ENCODE data around the gene GPX8. TPM values are rescaled to one million over a fixed set of nuclear protein-coding genes. Genes with fewer than 3 reads are reported as not detected.

GPX8 gene
- total RNA-seq, 1 experiment from 2014 or later, result 37.2 TPM

GRCh38 chr5:55123365-55123764 lies 36.6 kb upstream of the GPX8 start:
- no peak overlapping the region for H3K4me3 Mint-ChIP-seq (ENCODE audit: unreplicated experiment)
- TF ChIP-seq CTCF (IDR thresholded peaks at IDR 0.05; ENCODE audit: unreplicated experiment), result no peak
- intact Hi-C loops (cut with micrococcal nuclease), result no loop called here
- H3K27me3 Mint-ChIP-seq (ENCODE audit: insufficient read depth, unreplicated experiment), result peaks cover 74% of the 10 kb centered on the region
- H3K9me3 Mint-ChIP-seq (ENCODE audit: unreplicated experiment), result no peaks in the 10 kb centered on the region
- POLR2A ChIA-PET, result interaction anchor here (0.9 kb wide), 1 partner anchor 580 kb away, joined by 4 read pairs; no protein-coding TSS in a partner anchor
- H3K4me1 Mint-ChIP-seq (ENCODE audit: insufficient read depth, unreplicated experiment), result no peaks in the 10 kb centered on the region
- no peaks in the 10 kb centered on the region for H3K36me3 Mint-ChIP-seq (ENCODE audit: insufficient read depth, unreplicated experiment)
- DNase-seq (ENCODE audit: unreplicated experiment), result no peak
- CTCF ChIA-PET, result no interaction called here
- H3K27ac Mint-ChIP-seq (ENCODE audit: low read depth, unreplicated experiment), result no peak overlapping the region
- no TSS peak for BruUV-seq (replicated peaks)

GRCh38 chr5:55134053-55134722 lies 25.8 kb upstream of the GPX8 start:
- Mint-ChIP-seq H3K27me3 (ENCODE audit: insufficient read depth, unreplicated experiment) (peaks cover 81% of the 10 kb centered on the region), H3K9me3 (ENCODE audit: unreplicated experiment) (no peaks in the 10 kb centered on the region), H3K36me3 (ENCODE audit: insufficient read depth, unreplicated experiment) (no peaks in the 10 kb centered on the region), H3K27ac (ENCODE audit: low read depth, unreplicated experiment) (no peak overlapping the region), H3K4me3 (ENCODE audit: unreplicated experiment) (no peak overlapping the region), H3K4me1 (ENCODE audit: insufficient read depth, unreplicated experiment) (no peaks in the 10 kb centered on the region)
- ChIA-PET POLR2A (interaction anchor here (0.6 kb wide), 1 partner anchor 223 kb away, joined by 3 read pairs; no protein-coding TSS in a partner anchor), CTCF (interaction anchor here (0.7 to 1.2 kb wide), 2 partner anchors 73 to 230 kb away, joined by 3 to 5 read pairs; no protein-coding TSS in a partner anchor)
- BruUV-seq (replicated peaks), result no TSS peak
- TF ChIP-seq CTCF (IDR thresholded peaks at IDR 0.05; ENCODE audit: unreplicated experiment), result no peak
- intact Hi-C loops (cut with micrococcal nuclease), result no loop called here
- DNase-seq (ENCODE audit: unreplicated experiment), result no peak

GRCh38 chr5:55136521-55136920 lies 23.4 kb upstream of the GPX8 start:
- intact Hi-C loops (cut with micrococcal nuclease), result no loop called here
- Mint-ChIP-seq H3K27ac (ENCODE audit: low read depth, unreplicated experiment) (no peak overlapping the region), H3K4me1 (ENCODE audit: insufficient read depth, unreplicated experiment) (no peaks in the 10 kb centered on the region), H3K4me3 (ENCODE audit: unreplicated experiment) (no peak overlapping the region), H3K9me3 (ENCODE audit: unreplicated experiment) (no peaks in the 10 kb centered on the region), H3K27me3 (ENCODE audit: insufficient read depth, unreplicated experiment) (peaks cover 62% of the 10 kb centered on the region), H3K36me3 (ENCODE audit: insufficient read depth, unreplicated experiment) (no peaks in the 10 kb centered on the region)
- CTCF ChIA-PET, result interaction anchor here (1.4 kb wide), 1 partner anchor 10 kb away, joined by 4 read pairs; no protein-coding TSS in a partner anchor
- no TSS peak for BruUV-seq (replicated peaks)
- POLR2A ChIA-PET, result interaction anchor here (0.6 kb wide), 1 partner anchor 393 kb away, joined by 3 read pairs; no protein-coding TSS in a partner anchor
- no peak for TF ChIP-seq CTCF (IDR thresholded peaks at IDR 0.05; ENCODE audit: unreplicated experiment)
- no peak for DNase-seq (ENCODE audit: unreplicated experiment)

GRCh38 chr5:55140908-55141665 lies 18.9 kb upstream of the GPX8 start:
- Mint-ChIP-seq H3K27me3 (ENCODE audit: insufficient read depth, unreplicated experiment) (peaks cover 69% of the 10 kb centered on the region), H3K4me3 (ENCODE audit: unreplicated experiment) (no peak overlapping the region), H3K4me1 (ENCODE audit: insufficient read depth, unreplicated experiment) (no peaks in the 10 kb centered on the region), H3K36me3 (ENCODE audit: insufficient read depth, unreplicated experiment) (no peaks in the 10 kb centered on the region), H3K27ac (ENCODE audit: low read depth, unreplicated experiment) (no peak overlapping the region), H3K9me3 (ENCODE audit: unreplicated experiment) (no peaks in the 10 kb centered on the region)
- ChIA-PET POLR2A (interaction anchor here (0.6 kb wide), 1 partner anchor 1597 kb away, joined by 3 read pairs; no protein-coding TSS in a partner anchor), CTCF (interaction anchor here (0.7 to 4.1 kb wide), 6 partner anchors 19 to 297 kb away, joined by 3 to 35 read pairs (median 4); partner anchors contain the start of gene GPX8)
- intact Hi-C loops (cut with micrococcal nuclease), result loop anchor here (10.0 kb wide), 1 partner anchor 626 kb away; the partner anchor contains the start of gene SNX18
- TF ChIP-seq CTCF (IDR thresholded peaks at IDR 0.05; ENCODE audit: unreplicated experiment), result no peak
- BruUV-seq (replicated peaks), result no TSS peak
- no peak for DNase-seq (ENCODE audit: unreplicated experiment)
